Measurements from ENCODE around the gene RGPD8.

The RGPD8 gene

GRCh38 chr2:112345030-112346027 lies 88.1 kb downstream of the RGPD8 start:
- in situ Hi-C loops (cut with HindIII; ENCODE audit: low sequenced_read_pairs), result no loop called here
- no peak overlapping the region for H3K4me3 ChIP-seq (ENCODE audit: low read depth, low read length)
- no peak for TF ChIP-seq CTCF (IDR thresholded peaks at IDR 0.05; ENCODE audit: low read depth, low read length)
- DNase-seq (ENCODE audit: low read depth, low spot score), result no peak

- H3K4me3 ChIP-seq (ENCODE audit: low read depth, low read length), result no peak overlapping the region
- DNase-seq (ENCODE audit: low read depth, low spot score), result no peak
- TF ChIP-seq CTCF (IDR thresholded peaks at IDR 0.05; ENCODE audit: low read depth, low read length), result no peak
- in situ Hi-C loops (cut with HindIII; ENCODE audit: low sequenced_read_pairs), result no loop called here
Observed at GRCh38 chr2:112343827-112344585, 89.4 kb downstream of the RGPD8 start.

- no peak for TF ChIP-seq CTCF (IDR thresholded peaks at IDR 0.05; ENCODE audit: low read depth, low read length)
- no peak overlapping the region for H3K4me3 ChIP-seq (ENCODE audit: low read depth, low read length)
- DNase-seq (ENCODE audit: low read depth, low spot score), result no peak
- in situ Hi-C loops (cut with HindIII; ENCODE audit: low sequenced_read_pairs), result no loop called here
Observed at GRCh38 chr2:112342067-112342550, 91.3 kb downstream of the RGPD8 start.

- TF ChIP-seq CTCF (IDR thresholded peaks at IDR 0.05; ENCODE audit: low read depth, low read length), result no peak
- in situ Hi-C loops (cut with HindIII; ENCODE audit: low sequenced_read_pairs), result no loop called here
- H3K4me3 ChIP-seq (ENCODE audit: low read depth, low read length), result no peak overlapping the region
- DNase-seq (ENCODE audit: low read depth, low spot score), result no peak
Observed at GRCh38 chr2:112340475-112341267, 92.8 kb downstream of the RGPD8 start.

GRCh38 chr2:112339986-112340385 lies 93.5 kb downstream of the RGPD8 start:
- DNase-seq (ENCODE audit: low read depth, low spot score), result no peak
- H3K4me3 ChIP-seq (ENCODE audit: low read depth, low read length), result no peak overlapping the region
- no peak for TF ChIP-seq CTCF (IDR thresholded peaks at IDR 0.05; ENCODE audit: low read depth, low read length)
- in situ Hi-C loops (cut with HindIII; ENCODE audit: low sequenced_read_pairs), result no loop called here

GRCh38 chr2:112335600-112335999 lies 97.8 kb downstream of the RGPD8 start:
- no peak overlapping the region for H3K4me3 ChIP-seq (ENCODE audit: low read depth, low read length)
- in situ Hi-C loops (cut with HindIII; ENCODE audit: low sequenced_read_pairs), result no loop called here
- TF ChIP-seq CTCF (IDR thresholded peaks at IDR 0.05; ENCODE audit: low read depth, low read length), result no peak
- no peak for DNase-seq (ENCODE audit: low read depth, low spot score)

All from astrocyte of the spinal cord (primary cell).